CD1c-positive myeloid dendritic cell (primary cell): ENCODE results near the gene B3GALT6.

Experiments
- DNase-seq: peaks from one replicate; pipeline ENCODE4 v3.0.0-alpha.2; 2016; ENCODE audit errors: extremely low spot score

The B3GALT6 gene

DNA sequence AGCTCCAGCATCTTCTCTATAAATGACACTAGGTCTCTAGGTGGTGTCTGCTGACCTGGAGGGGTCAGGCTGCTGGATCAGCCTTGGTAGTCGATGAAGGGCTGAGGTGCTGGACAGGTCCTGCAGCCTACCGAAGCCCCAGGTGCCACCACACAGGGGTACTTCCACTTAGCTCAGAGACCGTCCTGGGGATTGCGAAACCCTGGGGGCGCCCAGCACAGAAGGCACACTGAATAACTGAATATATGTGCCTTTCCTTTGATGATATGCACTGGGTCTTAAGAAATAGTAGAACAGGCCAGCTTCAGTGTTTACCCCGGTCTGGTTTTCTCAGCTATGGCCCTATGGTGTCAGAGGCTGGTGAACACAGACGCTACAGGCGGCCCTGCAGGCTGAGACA lies 30.7 kb downstream of the B3GALT6 start:
- DNase-seq, result no peak

DNA sequence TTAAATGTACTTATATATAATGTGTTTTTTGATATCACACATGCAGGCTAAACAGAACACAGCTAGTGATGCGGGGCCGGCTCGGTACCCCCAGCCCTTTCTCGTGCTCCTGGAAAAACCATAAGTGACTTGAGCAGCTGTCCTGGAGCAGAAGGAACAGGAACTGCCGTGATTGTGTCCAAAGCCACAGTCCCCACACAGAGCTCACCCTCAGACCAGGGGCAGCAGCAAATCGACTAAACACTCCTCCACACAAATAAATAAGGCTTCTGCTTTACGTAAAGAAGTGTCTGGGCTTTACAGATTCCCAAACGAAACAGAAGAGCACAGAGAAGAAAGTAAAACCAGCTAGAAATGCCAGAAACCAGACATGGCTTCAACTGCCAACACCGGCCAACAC lies 32.0 kb downstream of the B3GALT6 start:
- no peak for DNase-seq

DNA sequence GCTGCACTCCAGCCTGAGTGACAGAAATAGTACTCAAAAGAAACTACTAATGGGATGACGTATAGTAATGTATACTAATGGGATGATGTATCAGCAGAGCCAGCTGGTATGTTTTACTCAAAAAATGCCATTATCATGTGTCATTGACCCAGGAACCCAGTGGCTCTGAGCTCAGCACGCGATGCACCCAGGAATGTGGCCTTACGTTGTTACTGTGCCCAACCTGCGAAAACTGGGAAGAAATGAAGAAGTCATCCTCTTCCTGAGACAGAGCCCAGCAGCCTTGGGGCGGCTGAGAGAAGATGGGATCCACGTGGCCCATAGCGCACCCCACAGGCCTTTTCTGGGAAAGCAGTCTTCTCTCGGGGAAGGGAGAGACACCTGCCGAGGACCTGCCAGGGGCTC lies 32.8 kb downstream of the B3GALT6 start:
- no peak for DNase-seq

DNA sequence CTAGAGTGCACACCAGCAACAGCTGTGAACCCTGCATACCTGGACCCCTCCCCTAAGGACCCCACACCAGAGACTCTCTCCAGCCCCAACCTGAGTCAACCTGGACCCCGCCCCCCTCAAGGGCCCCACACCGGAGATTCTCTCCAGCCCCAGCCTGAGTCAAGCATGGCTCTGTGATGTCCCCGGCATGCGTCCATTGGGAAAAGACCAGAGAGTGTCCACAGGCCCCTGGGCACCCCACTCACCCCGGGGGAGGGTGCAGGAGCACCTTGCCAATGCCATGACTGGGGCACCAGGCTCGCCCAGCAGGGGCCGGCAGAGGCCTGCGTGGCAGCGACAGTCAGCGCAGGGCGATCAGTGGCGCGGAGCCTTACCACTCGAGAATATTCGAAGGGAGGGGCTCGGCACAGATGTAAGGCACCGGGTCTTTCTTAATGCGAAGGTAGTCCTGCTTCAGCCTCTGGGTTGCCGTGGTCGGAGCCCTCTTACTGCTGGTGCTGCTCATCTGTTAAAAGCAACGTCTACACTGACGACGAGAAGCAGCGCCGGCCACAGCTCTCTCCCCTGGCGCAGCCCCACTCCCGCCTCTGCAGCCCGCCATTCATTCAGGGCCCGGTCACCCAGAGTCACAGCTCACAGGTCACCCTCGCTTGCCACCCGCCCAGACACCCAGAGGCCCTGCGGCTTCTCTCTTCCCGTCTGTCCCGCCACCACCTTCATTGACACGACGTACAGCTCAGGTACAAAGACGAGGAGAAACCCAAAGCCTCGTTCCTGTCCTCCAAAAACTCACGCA lies 35.6 kb downstream of the B3GALT6 start:
- DNase-seq, result no peak

DNA sequence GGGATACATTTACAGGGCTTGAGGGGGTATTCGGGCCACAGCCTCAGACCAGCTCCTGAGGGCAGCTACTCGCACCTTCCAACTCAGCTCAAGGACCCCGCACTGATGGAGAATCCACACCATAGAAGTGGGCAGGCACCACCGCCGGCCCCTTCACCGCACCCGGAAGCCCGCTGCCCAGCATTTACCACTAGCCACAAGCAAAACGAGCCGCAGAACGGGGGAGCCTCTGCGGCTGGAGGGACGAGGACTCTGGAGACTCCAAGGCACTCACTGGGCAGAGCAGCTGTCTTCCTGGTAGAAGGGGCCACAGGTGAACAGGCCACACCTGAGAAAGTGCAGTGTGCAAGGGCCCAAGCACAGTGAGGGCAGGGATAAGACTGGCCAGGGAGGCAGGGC lies 36.2 kb downstream of the B3GALT6 start:
- no peak for DNase-seq

DNA sequence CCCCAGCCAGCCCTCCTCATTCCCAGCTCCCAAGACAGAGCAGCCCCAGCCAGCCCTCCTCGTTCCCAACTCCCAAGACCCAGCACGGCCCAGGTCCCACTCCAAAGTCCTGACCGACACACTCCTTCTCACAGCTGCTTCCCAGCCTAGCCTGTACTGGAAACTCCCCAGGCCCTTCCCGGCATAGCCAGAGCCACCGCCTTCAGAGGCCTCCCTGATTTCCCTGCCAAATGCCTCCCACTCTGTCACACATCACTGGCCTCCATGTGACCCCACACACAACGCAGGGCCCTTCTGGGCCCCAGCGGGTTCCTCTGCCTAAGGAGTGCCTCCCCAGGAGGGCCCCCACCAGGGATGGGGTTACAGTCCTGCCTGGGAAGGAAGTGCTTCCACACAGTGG lies 38.8 kb downstream of the B3GALT6 start:
- DNase-seq, result no peak

DNA sequence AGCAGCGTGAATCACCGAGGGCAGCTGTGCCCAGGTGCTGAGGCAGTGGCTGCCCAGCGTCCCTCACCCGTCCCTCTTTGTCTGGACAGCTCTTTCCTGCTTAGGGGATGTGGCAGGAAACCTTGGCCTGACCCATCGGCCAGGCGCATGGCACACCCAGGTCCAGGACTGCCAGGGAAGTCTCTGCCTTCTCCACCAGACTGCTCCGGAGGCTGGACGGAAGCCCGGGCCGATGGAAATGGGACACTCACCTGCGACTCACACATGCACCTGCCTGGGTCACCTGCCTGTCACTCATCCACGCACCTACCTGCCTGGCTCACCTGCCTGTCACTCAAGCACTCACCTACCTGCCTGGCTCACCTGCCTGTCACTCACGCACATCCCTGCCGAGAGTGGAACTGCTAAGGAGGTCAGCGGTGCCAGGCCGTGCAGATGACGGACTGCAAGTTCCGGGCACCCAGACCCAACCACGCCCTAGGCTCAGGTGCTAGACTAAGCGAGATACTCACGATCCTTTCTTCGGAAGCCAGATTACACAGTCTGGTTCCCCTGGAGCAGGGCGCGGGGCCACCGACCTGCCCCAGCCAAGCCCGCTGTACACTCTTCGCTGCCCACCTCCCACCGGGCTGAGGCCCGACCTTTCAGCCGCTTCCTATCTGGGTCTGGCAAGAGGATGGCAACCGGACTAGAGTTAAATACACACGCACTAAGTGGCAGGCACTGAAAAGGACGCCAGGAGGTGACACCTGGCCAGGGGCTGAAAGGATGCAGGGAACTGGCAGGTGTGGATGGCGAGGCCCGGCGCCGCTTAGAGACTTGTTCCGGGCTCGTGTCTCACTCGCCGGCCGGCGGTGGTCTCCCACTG lies 40.5 kb downstream of the B3GALT6 start:
- no peak for DNase-seq

DNA sequence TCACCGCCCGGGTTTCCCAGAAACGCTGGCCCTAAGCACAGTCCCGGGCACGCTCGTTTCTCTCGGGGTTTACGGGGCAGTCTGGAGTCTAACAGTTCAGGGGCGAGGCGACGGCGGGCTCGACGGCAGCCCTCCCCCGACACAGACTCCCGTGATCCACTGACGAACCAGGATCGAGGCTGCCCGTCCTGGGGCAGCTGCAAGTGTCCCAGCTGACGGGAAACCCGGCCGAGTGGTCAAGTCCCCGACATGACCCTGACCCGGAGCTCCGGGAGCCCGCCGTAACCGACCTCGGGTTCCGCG lies 41.1 kb downstream of the B3GALT6 start:
- DNase-seq, result peak; percentile 12

DNA sequence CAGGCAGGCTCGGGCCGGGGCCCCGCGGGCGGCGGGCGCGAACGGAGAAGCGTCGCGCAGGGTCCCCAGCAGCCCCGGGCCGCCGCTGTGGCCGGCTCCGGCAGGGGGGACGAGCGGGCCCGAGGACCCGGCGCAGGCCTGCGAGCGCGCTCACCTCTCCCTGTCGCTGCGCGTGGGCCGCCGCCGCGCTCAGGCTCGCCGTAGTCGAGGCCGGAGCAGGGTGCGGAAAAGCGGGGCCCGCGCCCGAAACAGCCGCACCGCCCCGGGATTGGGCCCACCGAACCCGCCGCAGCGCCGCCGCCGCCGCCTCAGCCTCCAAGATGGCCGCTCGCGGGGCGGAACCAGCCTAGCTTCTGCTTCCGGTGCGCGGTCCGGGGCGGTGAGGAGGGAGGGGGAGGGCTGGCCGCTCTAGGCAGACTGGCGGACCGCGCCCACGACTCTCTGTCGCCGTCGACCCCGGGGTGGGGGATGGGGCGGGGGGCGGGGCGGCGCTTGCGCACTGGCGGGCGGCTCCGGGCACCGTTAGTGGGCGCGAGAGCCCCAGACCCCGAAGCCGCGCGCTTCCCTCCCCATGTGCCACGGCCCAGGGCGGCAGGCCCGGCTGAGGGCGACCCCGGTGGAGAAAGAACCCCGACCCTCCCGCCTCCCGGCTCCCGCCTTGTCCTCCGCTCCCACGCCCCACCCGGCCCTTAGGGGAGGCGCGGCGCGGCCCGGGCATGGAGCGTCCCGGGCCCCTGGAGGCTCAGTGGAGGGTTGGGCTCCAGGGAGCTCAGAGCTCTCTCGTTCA lies 41.7 kb downstream of the B3GALT6 start, which contains the start of gene UBE2J2:
UBE2J2 (minus strand) TSS at position 343 of the 787 bp plus-strand sequence. CDS start 5,862 bp downstream, outside the sequence.
- DNase-seq, result peak; percentile 93

DNA sequence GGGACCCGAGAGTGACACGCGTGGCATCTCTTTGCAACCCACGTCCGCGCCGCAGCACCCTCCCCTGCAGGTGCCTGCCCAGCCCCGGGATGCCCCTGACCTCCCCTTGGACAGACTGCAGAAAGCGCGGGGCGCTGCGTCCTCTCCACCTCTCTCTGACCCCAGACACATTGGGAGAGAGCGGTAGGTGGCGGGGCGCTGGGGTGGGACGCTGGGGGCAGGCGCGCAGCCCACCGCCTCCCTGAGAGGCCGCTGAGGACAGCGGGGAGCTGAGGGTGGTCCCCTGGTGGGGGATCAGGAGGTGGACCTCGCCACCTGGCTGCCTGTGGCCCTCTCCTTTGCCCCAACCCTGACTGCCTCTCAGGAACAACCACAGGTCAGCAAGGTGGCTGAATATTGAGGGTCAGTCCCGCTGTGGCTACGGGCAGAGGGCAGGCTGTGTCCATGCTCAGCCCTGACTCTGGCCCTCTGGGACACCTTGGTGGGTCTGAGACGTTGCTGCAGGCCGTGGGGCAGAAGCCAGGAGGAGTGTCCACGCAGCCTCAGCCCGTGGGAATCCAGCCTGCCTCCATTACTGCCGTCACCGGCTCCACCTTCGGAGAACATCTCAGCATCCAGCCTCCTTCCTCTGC lies 42.4 kb downstream of the B3GALT6 start:
- DNase-seq, result no peak

DNA sequence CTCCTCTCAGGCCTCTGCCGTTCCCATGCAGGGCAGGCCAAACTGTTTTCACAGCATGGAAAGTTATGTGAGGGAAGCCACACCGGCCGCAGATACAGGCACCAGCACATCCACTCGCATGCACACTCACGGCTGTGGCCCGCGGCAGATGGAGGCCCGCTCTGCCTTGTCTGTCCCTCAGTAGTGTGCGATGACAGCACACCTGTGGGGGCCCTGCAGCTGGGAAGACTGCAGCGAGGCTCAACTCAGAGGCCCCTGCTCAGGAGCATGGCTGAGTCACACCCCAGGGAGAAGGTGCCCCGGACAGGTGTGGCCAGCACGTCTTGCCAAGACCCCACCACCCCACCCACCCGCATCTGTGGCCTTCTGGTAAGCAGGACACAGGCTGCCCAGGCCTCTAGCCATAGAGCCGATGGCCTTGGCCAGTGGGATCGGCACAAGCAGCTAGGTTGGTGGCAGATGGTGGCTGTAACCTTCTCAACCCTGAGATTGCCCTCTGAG lies 42.9 kb downstream of the B3GALT6 start:
- no peak for DNase-seq

DNA sequence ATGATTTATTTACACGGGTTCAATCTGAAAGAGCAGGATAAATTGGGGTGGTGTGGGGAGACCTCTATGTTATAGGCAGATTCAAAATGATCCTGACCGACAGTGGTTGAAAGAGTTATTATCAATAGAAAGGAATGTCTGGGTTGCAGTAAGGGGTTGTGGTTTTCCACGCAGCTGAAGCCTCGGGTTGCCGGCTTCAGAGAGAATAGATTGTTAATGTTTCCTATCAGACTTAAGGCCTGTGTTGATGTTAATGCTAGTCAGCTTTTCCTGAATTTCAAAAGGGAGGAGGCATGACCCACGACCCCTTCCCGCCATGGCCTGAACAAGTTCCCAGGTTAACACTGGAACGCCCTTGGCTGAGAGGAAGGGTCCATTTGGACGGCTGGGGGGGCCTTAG lies 43.8 kb downstream of the B3GALT6 start:
- no peak for DNase-seq

DNA sequence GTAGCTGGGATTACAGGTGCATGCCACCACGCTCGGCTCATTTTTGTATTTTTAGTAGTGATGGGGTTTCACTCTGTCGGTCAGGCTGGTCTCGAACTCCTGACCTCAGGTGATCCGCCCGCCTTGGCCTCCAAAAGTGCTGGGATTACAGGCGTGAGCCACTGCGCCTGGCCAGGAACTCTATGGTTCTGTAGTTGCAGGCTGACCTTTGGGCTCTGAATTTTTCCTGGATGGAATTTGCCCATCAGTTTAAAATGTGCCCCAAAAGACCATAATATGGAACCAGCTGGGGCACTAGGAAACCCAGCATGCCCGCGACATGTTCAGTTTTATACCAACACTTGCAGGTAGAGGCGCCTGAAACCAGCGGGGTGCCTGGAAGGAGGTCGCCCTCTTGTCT lies 46.6 kb downstream of the B3GALT6 start:
- DNase-seq, result no peak

DNA sequence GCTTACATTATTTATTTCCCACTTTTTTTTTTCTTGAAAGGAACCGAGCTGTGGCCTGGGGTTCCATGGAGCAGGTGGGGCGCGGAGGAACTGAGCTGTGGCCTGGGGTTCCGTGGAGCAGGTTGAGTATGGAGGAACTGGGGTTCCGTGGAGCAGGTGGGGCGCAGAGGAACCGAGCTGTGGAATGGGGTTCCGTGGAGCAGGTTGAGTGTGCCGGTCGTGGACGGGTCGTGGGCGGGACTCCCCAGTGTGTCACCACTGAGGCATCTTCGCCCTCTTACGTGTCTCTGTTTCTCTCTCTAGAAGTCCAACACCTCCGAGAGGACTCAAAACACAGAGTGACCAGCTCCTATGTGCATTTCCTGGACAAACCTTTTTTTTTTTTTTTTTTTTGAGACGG lies 47.0 kb downstream of the B3GALT6 start:
- DNase-seq, result no peak

DNA sequence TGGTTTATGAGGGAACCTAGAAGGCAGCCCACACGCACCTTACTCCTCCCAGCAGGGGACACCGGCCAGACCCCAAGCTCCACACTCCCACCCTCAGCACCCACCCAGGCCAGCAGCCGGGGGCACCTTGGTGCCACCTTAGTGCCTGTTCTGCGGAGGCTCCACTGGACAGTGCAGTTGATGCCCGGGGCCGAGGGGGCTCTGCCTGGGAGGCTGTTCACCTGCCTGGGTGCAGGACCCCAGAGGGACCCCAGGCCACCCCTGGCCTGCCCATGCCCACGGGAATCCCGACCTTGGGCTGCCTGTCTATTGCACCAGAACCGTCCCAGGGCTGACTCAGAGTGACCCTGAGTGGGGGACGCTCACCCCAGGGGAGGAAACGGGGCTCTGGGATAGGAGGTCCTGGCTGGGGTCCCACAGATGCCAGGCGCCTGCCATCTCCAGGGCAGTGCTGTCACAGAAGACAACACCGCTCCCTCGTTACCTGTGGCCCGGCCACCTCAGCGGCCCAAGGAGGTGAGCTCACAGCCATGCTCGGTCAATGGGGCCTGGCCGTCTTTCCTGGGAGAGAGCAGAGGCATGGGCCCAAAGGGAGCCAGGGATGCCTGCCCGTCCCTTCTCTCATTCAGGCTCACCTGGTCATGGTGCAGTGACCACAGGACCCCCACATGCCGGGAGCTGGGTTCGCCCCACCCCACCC lies 48.9 kb downstream of the B3GALT6 start:
- no peak for DNase-seq

DNA sequence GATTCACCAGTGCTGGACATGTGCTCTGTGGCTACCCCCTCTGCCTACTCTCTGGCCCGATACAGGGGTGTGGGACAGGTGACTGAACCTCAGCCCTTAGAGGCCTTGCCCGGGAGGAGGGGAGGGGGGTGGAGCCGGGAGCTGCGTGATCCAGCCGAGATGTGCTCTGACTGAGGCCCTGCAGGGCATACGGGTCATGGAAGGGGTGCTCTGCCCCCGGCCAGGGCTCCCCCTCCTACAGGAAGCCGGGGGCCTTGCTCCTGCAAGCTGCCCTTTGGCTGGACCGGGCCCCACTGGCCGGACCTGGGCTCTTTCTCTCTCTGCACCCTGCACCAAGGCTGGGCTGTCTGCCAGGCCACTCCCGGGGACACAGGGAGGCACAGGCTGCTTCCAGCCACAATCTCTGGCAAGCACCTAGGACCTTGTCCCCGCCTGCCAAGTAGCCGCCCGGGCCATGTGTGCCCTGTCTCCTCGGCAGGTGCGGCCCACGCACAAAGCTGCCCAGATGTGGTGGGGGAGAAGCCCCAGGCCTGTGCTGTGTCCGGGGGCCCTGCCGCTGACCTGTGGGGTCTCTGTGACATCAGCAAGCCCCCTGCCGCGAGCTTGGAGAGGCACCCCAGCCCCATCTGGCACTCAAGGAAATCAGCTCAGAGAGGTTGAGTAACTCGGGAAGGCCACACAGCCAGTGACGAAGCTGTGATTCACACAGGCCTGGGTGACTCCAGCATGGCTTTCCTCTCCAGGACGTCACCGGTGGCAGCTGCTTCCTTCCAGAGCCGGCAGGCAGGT lies 49.7 kb downstream of the B3GALT6 start:
- DNase-seq, result peak; percentile 27

DNA sequence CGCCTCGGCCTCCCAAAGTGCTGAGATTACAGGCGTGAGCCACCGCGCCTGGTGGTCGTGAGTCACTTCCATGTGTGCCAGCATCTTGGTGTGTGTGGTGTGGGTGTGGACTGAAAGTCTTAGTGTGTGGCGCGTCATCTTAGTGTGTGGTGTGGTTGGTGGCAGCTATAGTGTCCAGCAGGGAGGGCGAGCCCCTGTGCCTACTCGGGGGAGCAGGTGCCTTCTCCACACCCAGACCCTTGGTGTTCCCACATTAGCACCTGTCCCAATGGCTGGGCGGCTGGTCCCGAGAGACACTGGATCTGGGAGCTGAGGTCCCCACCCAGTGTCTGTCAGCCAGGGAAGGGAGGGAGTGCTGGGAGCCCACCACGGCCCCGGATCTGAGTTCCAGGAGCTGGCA lies 51.0 kb downstream of the B3GALT6 start:
- peak; percentile 18 for DNase-seq

DNA sequence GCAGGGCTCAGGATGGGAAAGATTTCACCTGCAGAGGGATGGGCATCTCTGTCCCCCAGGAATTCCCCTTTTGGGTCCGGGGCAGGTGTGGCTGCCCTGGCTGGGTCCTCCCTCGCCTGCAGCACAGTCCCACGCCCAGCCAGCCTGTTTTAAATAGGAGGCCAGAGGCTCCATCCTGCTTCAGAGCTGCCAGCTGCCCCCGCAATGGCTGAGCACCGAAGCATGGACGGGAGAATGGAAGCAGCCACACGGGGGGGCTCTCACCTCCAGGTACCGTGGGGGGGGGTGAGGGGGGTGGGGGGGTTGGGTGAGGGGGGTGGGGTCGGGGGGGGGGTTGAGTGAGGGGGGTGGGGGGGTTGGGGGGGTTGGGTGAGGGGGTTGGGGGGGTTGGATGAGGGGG lies 51.8 kb downstream of the B3GALT6 start:
- DNase-seq, result no peak
